Stimulated activated CD8-positive, alpha-beta memory T cell treated with anti-CD3 and anti-CD28 coated beads, Interleukin-4, amount 100 ng/mL, for 48 hours (primary cell): Measurements from ENCODE around the gene CIB1.
A peak's percentile ranks its signal among the peaks of the same experiment; 100 is the strongest.

Experiments used
- DNase-seq: peaks from one replicate; pipeline ENCODE4 v3.0.0-alpha.2; 2020

Gene CIB1

DNA sequence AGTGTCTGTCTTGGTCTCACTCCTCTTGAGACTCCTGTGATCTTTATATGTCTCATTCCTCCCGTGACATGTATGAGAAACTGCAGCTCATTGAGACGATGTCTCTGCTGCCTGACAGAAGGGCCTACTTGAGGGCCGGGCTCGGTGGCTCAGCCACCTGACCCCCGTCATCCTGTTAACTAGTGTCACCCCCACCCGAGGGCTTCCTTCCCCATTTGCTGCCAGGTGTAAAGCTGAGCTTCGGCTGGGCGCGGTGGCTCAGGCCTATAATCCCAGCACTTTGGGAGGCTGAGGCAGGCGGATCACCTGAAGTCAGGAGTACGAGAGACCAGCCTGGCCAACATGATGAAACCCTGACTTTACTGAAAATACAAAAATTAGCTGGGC, 19.9 kb downstream of the CIB1 start:
- DNase-seq = no peak

- no peak for DNase-seq
Observed at GRCh38 chr15:90213122-90213817, 20.5 kb downstream of the CIB1 start.

GRCh38 chr15:90212221-90213098, 21.3 kb downstream of the CIB1 start:
- no peak for DNase-seq

- no peak for DNase-seq
Observed at GRCh38 chr15:90211440-90212143, 22.1 kb downstream of the CIB1 start.

GRCh38 chr15:90211009-90211408, 22.7 kb downstream of the CIB1 start:
- DNase-seq = no peak

- DNase-seq = no peak
Observed at GRCh38 chr15:90210593-90210992, 23.1 kb downstream of the CIB1 start.

- DNase-seq = peak; percentile 44
Observed at GRCh38 chr15:90209591-90209990, 24.1 kb downstream of the CIB1 start.

DNA sequence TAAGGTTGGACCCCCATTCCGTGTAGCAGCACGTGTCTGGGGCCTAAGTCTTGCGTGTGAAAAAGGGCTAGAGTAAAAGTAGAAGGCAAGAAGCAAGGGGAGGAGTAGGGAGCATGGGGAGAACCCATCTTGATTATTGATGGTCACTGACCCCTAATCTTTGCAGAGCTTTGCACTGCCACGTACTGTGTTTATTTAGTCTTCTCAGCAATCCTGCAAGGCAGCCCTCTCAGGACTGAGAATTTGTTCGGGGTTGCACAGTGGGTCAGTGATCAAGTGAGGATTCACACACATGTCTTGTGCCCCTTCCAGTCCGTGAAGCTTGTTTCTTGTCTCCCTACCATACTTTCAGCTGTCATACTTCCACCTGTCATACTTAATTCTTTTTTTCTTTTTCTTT, 25.4 kb downstream of the CIB1 start:
- DNase-seq = no peak

DNA sequence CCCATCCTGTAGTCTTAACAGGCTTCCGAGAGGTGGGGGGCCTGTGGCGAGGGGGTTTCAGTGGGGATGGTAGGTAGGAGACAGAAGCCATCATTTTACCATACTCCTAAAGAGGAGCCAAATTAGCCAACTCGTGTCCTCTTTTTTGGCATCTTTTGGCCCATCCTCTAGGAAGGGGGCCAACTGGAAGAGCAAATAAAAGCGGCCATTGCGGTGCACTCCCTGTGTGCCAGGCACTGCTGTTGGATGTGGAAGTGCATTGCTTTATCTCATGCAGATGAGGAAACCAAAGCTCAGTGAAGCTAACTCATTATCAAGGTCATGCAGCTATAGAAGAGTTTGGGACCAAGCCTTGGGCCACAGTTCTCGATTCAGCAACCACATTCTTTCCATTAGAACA, 26.5 kb downstream of the CIB1 start:
- DNase-seq = no peak

DNA sequence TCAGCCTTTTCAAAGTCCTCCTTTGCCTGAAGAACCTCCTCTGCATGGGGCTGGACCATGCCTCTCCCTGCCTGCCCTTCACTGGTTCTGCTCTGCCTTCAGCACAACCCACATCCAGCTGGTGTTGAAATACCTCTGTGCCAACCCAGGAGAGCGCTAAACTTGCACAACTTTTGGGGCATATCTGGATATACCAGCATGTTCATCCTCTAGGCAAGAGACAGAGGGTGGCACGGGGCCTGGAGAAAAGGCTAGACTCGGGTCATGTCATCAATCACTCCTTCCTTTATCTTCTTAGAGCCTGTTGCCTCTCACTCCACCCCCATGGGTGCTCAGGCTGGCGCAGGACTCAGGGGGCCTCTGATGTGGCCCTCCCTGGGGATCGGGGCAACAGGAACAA, 27.9 kb downstream of the CIB1 start:
- no peak for DNase-seq

- DNase-seq = no peak
Observed at GRCh38 chr15:90205050-90205848, 28.5 kb downstream of the CIB1 start.

DNA sequence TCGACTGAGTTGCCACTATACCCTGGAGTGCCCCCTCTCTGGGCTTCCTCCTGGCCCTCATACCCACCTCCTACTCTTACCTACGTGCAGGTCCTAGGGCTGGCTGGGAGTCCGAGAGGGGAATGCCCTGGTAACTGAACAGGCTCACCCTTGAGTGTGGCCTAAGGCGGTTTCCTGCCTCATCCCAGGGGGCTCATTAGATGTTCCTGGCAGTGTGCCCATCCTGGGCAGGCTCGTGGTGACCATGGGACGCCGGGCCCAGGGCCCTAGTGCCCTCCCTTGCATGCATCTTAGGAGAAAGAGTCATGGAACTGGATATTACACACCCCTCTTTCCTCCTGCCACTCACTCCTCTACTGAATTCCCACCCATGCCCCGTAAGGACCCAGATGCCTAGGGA, 29.8 kb downstream of the CIB1 start:
- no peak for DNase-seq

DNA sequence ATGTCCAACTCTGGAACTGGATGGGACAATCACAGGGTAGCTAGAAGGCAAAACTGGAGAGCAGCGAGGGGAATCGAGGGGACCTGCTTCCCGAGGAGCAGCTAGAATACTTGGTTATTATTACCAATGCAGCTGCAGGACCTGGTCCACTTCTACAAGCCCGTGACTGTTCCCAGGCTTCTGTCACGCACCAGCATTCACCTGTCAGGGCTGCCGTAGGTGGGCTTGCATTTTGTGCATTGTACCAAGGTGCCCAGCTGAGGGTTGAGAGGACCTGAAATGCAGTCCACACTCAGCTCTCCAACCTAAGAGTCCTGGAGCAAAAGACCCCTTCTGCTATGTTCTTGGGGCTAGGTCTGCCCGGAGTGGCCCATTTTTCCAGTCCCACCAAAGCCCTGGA, 30.3 kb downstream of the CIB1 start:
- DNase-seq = no peak

DNA sequence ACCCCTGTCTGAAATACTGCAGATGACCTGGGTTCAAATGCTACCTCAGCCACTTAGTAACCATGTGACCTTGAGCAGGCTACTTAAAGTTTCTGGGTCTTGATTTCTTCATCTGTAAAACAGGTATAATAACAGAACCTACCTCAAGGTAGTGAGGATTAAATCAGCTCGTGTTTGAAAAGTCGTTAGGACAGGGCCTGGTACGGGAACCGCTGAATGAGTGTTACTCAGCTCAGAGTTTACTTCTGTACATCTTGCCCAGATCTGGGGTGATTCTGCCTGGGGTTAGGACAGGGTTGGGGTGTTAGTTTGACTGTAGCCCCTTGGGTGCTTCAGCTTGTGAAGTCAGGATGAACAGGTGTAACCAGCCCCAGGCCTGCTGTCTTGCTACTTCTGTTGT, 30.8 kb downstream of the CIB1 start:
- DNase-seq = no peak

DNA sequence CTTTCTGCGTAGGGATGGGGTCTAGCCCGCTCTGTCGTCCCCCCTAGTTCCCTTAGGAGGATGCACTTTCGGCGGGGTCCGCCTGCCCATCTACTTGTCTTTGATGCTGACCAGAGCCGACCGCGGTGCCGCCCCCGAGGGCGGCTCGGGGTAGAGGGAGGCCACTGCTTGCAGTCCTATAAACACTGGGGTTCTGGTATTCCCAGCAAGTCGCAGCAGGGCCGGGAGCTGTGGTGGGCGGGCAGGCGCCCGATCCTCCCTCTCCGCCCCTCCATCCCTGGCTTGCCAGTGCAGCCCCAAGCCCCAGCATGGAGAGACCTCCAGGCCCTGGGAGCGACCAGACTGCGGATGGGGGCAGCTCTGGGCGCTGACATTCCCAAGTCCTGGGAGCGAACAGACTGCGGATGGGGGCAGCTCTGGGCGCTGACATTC, 31.8 kb downstream of the CIB1 start:
- DNase-seq = no peak

DNA sequence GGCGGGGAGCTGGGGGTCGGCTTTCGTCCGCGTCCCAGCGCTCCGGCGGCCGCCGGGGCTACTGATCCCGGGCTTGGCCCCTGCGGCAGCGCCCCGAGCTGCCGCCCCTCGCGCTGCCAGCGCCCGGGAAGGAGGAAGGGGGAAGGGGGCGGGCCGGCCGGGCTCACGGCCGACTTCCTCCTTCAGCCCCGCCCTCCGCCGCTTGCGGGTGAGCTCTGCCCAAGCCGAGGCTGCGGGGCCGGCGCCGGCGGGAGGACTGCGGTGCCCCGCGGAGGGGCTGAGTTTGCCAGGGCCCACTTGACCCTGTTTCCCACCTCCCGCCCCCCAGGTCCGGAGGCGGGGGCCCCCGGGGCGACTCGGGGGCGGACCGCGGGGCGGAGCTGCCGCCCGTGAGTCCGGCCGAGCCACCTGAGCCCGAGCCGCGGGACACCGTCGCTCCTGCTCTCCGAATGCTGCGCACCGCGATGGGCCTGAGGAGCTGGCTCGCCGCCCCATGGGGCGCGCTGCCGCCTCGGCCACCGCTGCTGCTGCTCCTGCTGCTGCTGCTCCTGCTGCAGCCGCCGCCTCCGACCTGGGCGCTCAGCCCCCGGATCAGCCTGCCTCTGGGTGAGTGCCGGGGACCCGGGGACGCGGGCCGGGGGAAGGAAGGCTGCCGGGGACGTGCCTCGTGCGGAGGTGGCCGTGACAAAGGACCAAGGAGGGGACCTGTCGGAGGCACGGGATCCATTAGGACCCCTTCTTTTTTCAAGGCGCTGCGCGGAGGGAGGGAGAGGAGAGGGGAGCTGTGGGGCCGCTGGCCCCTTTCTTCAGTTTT, 32.4 kb downstream of the CIB1 start, which contains the start of gene SEMA4B:
Gene SEMA4B (plus strand): TSS at position 201 of the 814 bp plus-strand sequence. CDS start 249 bp downstream, at position 450.
- DNase-seq = peak; percentile 79

DNA sequence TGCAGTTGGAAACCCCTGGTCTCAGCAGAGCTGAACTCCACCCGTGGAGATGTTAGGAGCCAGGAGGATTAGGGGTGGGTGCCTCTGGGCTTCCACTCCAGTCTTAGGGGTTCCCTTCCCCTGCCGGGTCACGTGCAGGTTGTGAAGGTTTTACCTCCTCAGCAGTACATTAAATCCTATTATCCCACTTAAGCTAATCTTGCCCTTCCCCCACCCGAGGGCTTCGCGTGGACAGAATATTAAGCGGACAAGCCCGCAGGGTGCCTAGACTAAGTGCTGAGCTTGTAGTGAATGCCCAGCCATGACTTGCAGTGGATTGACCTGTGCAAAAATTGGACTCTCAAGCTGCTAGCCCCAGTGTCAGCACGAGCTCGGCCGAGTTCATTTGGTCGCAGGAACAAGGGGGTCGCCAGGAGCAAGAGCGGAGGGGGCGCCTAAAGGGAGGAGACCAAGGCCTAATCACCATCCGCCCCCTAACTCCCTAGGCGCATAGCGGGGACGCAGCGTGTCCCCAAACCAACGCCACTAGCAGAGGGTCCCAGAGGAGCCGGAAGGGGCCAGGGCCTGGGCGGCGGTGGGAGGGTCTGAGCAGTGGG, 33.1 kb downstream of the CIB1 start:
- DNase-seq = no peak

GRCh38 chr15:90194655-90195054, 39.1 kb downstream of the CIB1 start:
- DNase-seq = no peak

- DNase-seq = no peak
Observed at GRCh38 chr15:90192961-90193786, 40.6 kb downstream of the CIB1 start.

- DNase-seq = peak; percentile 34
Observed at GRCh38 chr15:90191794-90192509, 41.8 kb downstream of the CIB1 start.
